NCI-H2029 treated with DMSO at 0.1 percent for 48 hours (cell line): ENCODE results near the gene AGAP1.

Source experiments
- DNase-seq: peaks from one replicate; lab custom pipeline; 2025; lab: John Stamatoyannopoulos, UW

Gene AGAP1

GRCh38 chr2:235550378-235550760, 56.5 kb downstream of the AGAP1 start:
- DNase-seq, result no peak

DNA sequence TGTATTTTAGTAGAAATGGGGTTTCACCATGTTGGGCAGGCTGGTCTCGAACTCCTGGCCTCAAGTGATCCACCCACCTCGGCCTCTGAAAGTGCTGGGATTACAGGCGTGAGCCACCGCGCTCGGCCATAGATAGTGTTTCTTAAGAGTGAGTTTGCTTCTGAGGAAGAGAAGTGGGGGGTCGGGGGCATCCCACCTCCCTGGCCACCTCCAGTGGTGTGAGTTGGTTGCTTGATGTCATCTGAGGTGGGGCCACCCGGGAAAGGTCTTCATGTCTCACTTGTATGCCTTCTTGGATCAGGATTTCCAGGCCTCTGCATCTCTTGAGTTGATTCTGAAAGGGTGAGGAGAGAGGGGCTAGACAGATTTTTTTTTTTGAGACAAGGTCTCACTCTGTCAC, 57.1 kb downstream of the AGAP1 start:
- no peak for DNase-seq

DNA sequence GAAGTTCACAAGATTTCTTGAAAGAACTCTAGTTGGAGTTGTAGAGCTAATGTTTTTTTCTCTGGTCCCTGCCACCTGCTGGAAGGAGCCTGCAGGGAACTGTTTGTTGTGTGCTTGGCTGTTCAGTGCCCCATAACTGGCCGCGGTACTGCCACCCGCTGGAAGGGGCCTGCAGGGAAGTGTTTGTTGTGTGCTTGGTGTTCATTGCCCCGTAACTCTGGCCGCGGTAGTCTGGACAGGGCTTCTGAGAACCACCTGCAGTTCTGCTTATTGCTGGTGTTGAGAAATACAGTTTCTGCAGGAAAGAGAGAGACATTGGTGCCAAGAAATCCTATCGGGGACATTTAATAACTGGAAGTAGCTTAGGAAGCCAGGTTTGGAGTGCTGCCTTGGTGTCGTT, 58.1 kb downstream of the AGAP1 start:
- DNase-seq, result peak; percentile 53

- DNase-seq, result no peak
Measured at GRCh38 chr2:235552671-235553070, 58.8 kb downstream of the AGAP1 start.

GRCh38 chr2:235553291-235553690, 59.4 kb downstream of the AGAP1 start:
- no peak for DNase-seq

DNA sequence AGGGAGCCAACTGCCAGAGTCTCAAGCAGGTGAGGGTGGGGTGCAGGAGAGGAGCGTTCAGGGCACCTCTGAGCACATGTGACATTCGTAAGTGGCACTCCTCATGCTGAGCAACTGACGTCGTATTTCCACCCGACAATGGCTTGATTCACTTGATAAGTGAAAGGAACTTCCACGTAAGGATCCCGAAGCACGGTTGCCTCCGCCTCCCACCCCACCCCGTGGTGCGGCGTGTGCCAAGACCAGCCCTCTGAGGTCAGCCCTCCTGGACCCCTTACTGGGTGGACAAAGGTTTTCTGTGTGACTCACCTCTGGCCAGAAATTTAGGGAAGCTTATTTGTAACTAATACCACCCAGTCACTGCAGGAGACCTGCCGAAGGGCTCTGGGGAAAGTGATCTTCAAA, 59.9 kb downstream of the AGAP1 start:
- DNase-seq, result no peak

DNA sequence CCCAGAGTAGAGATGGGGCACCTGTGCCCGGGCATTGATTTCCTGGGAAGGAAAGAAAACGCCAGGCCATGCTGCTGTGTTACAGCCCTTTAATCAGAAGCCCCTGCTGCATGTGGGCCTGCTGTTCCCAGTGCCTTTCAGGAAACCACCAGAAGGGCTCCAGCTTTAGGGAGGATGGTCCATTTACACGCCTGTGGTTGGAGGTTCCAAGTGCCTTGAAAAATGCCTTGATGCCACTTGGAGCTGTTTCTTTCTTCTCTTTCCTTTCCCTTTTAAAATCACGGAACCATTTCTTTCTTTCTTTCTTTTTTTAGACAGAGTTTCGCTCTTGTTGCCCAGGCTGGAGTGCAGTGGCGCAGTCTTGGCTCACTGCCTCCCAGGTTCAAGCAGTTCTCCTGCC, 60.5 kb downstream of the AGAP1 start:
- no peak for DNase-seq

- DNase-seq, result no peak
Measured at GRCh38 chr2:235554936-235555335, 61.1 kb downstream of the AGAP1 start.

DNA sequence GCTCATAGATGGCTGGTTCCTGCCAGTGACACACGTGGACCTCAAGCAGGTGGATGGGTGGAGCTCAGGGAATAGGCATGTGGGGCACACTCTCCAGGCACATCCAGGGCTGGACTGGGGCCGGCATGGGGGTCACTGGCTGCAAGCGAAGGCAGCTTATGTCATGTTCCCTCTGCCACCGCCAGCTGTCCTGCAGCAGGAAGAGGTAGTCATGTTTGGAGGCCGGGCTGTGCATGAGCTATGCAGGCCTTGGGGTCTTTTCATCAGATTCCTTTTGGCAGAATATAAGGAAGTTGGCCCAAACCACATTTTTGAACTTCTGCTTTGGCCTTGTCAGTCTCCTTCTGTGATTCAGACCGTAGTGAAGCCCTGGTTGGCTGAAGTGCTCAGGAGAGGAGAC, 61.5 kb downstream of the AGAP1 start:
- DNase-seq, result no peak

DNA sequence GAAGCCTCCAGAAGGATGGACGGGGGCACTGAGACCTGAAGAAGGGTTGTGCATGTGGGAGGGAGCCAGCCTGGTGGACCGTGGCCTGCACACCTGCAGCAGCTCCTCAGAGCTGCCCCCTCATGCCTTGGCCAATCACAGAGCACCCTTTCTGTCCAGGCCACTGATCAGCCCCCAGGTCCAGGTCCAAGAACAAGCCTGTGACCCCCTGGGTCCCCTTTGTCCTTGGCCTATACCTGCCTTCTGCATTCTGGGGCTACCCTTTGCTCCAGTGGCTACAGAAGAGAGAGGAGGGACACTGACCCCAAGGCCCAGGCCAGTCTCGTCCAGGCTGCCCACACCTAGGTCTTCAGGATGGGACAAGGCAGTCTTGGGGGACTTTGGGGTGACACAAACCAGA, 62.2 kb downstream of the AGAP1 start:
- no peak for DNase-seq

- no peak for DNase-seq
Measured at GRCh38 chr2:235556901-235557300, 63.1 kb downstream of the AGAP1 start.

GRCh38 chr2:235557903-235558302, 64.1 kb downstream of the AGAP1 start:
- DNase-seq, result no peak

DNA sequence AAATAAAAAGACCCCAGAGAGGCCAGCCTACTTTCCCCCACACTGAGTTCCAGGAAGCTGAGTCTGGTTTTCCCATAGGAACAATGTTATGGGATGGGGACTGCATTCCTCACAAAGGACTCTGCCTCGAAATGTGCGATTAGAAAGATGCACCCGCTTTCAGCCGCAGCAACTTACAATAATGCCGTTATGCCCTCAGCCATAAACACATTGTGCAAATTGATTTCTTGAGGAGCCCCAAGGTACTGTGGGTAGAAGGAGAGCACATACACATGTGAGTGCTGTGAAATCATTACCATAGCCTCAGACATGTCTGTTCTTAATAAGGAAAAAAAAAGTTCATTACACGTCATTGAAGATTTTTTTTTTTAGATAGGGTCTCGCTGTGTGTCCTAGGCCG, 64.7 kb downstream of the AGAP1 start:
- DNase-seq, result no peak

DNA sequence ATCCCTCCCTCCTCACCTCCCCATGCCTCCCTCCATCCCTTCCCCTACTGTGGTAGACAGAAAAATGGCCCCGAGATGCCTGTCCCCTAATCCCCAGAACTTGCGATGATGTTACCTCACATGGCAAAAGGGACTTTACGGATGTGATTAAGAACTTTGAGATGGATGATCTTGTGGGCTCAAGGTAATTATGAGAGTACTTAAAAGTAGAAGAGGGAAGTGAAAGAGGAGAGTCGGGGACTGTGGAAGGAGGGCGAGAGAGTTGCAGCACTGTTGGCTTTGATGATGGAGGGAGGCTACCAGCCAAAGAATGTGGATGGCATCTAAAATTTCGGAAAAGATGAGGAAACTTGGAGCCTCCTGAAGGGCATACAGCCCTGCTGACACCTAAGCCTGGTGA, 66.5 kb downstream of the AGAP1 start:
- DNase-seq, result no peak

DNA sequence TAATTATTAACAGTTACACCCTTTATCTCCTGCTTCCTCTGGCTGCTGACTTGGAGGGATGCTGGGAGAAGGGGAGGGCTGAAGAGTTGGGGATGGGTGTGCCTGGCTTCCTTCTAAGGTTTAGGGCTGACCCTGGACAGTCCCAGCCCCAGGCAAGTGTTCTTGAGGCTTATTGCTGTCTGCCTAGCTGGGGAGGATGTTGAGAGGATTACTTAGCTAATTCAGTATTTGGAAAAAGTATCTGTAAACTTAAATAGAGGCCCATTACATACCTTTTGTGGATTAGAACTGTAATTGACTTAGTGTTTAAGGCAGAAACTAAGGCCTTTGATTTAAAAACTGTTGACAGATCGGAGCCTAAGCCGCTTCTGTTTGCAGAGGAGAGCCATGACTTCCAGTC, 67.6 kb downstream of the AGAP1 start:
- DNase-seq, result no peak

DNA sequence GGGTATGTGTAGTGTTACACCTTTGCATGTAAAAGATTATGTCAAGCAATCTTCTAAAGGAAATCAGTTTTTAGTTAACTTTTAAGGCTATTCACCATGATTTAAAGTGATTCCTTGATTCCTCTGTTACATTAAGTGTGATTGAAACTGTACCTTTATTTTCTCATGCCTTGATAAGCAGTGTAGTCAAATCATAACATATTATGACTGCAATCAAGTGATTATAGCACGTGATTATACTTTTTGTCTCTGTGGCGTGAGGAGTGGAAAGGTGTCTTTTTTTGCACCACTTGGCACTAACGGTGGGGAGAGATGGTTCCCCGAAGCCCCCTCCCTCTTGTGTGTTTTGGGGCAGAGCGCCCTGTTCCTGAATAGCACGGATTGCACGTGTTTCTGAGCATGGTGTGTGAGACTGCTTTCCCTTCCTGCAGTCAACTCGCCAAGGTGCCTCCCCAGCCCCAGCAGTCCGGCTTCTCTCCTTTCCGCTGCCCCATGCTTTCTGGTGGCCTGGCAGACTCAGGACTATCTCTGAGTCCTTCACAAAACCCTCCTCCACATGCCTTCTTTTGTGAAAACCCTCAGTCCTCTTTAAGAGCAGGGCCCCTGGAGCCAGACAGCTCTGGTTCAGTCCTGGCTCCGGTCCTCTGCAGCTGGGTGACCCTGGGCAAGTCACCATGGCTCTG, 68.4 kb downstream of the AGAP1 start:
- DNase-seq, result no peak

DNA sequence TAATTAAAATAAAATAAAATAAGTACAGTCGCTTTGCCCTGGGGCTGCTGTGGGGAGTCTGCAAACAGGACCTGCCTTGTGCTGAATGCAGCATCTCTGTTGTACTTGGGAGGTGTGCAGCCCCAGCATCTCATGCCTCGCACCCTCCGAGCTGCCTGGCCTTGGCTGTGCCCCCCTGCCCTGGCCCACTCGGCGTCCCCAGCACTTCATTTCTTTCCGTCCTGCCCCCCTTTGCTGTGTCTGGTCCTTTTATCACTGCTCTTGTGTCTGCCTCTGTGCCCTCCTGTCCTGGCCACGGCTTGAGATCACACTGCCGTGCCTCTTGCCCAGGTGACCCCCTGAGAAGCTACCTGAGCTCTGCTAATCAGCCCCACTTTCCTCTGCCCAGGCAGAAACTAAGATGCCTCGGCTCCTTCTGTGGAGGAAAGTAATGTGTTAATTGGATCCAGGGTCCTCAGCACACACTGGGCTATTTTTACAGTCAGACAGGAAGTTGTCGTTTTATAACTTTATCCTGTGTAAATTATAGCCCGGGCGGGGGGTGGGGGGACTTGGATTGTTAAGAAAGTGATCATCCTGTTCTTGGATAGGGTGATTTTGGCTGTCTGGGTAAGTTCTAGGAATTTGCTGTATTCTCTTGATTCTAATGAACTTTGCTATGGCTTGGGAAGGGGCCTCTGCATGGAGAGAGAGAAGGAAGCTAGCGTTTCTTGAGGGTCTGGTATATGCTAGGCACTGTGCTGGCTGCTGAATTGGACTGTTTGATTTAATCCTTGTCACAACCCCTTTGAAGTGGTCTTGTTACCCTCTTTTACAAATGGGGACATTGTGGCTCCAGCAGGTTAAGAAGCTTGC, 69.4 kb downstream of the AGAP1 start:
- no peak for DNase-seq

DNA sequence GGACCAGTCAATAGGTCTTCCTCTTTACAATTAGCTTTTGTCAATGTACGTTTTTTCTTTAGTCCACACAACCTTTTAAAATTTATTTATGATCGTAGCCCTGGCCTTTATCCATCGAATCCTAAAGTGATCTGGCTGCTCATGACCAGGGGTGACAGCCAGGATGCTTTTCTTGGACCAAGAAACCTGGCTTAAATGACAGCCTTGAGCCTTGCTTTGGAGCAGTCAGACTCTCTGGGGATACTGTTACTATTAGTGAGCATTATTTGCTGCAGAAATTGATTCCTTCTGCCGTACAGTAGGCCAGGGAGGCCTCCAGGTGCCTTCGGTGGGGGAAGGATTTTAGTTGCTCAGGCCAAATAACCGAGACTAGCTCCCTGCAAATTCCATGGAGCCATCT, 70.2 kb downstream of the AGAP1 start:
- DNase-seq, result no peak

DNA sequence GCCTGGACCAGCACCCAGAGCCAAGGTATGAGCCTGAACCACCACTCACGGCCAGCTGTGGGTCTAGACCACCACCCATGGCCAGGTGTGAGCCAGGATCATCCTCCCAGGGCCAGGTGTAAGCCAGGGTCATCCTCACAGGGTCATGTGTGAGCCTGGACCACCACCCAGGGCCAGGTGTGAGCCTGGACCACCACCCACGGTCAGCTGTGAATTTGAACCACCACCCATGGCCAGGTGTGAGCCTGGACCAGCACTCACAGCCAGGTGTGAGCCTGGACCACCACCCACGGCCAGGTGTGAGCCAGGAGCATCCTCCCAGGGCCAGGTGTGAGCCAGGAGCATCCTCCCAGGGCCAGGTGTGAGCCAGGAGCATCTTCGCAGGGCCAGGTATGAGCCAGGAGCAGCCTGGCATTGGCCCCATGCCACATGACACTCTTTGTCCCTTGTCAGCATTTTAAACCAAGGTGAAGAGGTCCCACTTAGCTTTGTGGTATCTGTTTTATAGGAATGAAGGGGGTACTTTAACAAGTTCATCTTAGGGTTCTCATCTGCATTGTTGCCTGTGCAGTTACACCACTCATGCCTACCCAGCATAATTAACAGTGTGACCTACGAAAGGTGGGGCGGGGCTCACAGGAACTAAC, 71.2 kb downstream of the AGAP1 start:
- peak; percentile 22 for DNase-seq

DNA sequence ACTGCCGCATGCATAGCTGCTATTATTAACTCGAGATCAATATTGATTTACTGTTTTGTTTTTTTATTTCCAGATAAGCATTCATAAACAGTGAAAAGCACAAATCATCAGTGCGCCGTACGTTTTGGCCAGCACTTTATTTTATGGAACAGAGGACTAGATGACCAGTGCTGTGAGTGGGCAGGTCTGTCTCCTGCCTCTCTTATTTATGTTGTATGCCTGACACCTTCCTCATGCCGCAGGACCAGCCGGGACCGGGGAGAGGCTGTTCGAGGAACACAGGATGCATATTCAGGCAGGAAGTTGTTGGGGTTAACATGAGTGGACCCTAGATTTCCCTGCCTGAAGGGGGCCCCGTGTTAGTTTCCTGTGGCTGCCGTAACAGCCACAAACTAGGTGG, 72.6 kb downstream of the AGAP1 start:
- DNase-seq, result no peak

DNA sequence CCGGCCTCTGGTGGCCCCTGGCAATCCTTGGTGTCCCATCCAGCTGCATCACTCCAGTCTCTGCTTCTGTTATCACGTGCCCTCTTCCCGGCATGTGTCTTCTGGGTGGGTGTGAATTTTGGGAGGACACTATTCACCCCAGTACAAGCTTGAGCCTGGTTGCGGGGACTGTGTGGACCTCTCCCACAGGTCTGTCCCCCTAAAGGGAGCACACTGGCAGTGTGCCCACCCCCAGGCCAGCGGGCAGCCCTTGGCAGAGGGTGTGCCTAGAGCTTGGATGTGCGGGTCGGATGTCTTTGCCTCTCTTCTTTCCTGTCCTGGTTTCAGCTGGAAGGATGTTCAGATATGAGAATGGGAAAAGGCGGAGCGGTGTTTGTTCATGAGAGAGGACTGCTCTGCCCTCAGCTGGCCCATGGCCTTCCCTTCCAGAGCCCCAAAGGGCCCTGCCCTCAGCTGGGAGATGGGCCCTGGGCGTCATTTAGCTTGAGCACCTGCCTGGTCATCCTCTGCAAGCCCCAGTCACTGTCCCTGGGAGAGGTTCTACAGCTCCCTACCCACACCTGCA, 73.2 kb downstream of the AGAP1 start:
- DNase-seq, result no peak

DNA sequence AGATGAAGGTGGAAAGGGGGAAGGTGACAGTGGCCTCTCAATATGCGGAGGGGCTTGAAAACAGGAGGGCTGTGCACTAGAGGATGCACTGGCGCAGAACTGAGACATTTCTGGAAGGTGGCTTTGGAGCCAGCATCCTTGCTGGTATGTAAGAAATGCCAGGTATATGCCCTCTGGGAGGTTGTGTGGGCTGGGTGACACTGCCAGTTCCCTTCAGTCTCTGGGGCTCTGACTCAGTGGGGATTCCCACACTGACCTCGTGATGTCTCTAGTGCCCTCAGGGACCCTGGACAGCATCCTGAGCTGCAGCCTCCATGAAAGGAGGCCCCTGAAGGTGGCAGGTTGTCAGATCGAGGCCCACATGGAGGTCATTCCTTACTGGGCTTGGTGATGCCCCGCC, 74.0 kb downstream of the AGAP1 start:
- no peak for DNase-seq

DNA sequence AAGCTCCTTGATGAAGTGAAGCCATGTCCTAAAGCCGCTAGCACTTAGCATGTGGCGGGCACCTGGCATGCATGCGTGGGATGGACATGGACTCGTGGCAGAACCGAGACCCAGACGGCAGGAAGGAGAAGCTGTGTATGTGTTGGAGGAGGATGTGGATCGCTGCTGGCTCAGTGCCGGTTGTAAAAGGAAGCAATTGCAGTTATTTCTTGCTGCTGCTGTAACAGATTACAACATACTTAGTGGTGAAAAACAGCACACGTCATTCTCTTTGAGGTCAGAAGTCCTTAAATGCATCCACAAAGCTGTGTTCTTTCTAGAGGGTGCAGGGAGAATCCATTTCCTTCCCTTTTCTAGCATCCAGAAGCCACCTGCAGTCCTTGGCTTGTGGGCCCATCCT, 74.6 kb downstream of the AGAP1 start:
- DNase-seq, result no peak
